Vagina (tissue), 2 donors: ENCODE measurements around the gene CBX8. TPM values are rescaled to one million over a fixed set of nuclear protein-coding genes. Genes with fewer than 3 reads are reported as not detected.

Experiments
- DNase-seq, 2 donors: peaks; one replicate each; pipeline ENCODE4 v3.0.0-alpha.2; 2017; ENCODE audit errors: extremely low spot score in 2 of 2
- H3K27ac ChIP-seq: fragments of 200-600 bp; sonication (generic); one replicate; pipeline ENCODE4 v1.5.1; 2019
- H3K27me3 ChIP-seq: fragments of 200-600 bp; sonication (generic); one replicate; pipeline ENCODE4 v1.5.1; 2019
- H3K36me3 ChIP-seq, 2 donors: fragments of 200-600 bp; sonication (generic); one replicate each; pipeline ENCODE4 v1.5.1; 2017 to 2019
- H3K4me1 ChIP-seq: fragments of 200-600 bp; sonication (generic); one replicate; pipeline ENCODE4 v1.5.1; 2019
- H3K4me3 ChIP-seq, 2 donors: fragments of 200-600 bp; sonication (generic); 1 replicate in 1 of 2; 2 replicates in 1 of 2; pipeline ENCODE4 v1.5.1; 2016 to 2019
- H3K9me3 ChIP-seq: fragments of 200-600 bp; sonication (generic); one replicate; pipeline ENCODE4 v1.5.1; 2019
- POLR2A ChIP-seq, 2 donors: fragments of 450-650 bp; IDR thresholded peaks; one replicate each; pipeline ENCODE4 v1.6.1; 2017; ENCODE audit warnings: antibody characterized with exemption in 2 of 2, mild to moderate bottlenecking in 2 of 2, moderate library complexity in 2 of 2
- POLR2AphosphoS5 ChIP-seq, 2 donors: sonication (generic); formaldehyde crosslinking; IDR thresholded peaks; one replicate each; pipeline ENCODE4 v1.9.0; 2017; ENCODE audit warnings: antibody characterized with exemption in 2 of 2, mild to moderate bottlenecking in 2 of 2, low read depth in 1 of 2; ENCODE audit not compliant: insufficient read depth in 1 of 2
- intact Hi-C: fragments of 100-400 bp; cut with DNase I; formaldehyde crosslinking; loops from one replicate; pipeline ENCODE4 v1.15.1; 2023
- total RNA-seq: library from RNA; depleted of rRNA; stranded (reverse); fragments of >200 nt; gene quantifications from one replicate; pipeline ENCODE4 v1.2.3, GENCODE V29; 2016
- TF ChIP-seq, protein P1 (sequence below), 3 experiments: fragments of 450-650 bp in 2 of 3; fragments of 200-600 bp in 1 of 3; sonication (generic) in 1 of 3; IDR thresholded peaks; one replicate each; pipeline ENCODE4 v1.5.1; 2017 to 2019; ENCODE audit warnings: antibody characterized with exemption in 3 of 3, mild to moderate bottlenecking in 2 of 3, moderate library complexity in 2 of 3

CBX8 gene
- total RNA-seq, 1 donor from 2014 or later: 0.98 TPM

DNA sequence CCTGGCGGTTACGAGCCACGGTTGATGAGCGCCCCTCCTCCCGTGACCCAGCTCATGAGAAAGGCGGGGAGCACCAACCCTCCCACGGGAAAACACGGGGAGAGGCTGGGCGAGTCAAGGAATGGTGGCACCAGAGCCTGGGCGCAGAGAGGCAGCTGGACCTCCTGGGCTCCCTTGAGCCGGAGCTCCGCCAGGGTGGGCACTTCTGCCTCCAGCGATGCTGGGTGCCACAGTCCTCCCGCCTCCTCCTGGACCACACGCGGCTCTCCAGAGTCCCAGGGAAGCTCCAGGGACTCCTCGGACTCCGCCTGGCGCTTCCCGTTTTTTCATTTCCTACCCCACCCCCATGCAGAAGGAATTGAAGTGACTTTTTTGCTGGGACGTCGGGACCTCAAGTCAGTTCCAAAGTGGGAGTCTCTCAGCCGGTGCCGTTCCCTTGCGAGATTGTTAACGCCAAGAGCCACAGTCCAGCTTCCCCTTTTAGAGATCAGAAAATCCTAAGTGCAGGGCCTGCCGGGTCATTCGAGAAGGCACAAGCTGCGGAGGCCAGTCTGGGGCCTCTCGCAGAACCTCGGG, 6.6 kb upstream of the CBX8 start:
- intact Hi-C loops: no loop called here
- TF ChIP-seq POLR2A (IDR thresholded peaks at IDR 0.05): no peak
- TF ChIP-seq, protein P1, sequence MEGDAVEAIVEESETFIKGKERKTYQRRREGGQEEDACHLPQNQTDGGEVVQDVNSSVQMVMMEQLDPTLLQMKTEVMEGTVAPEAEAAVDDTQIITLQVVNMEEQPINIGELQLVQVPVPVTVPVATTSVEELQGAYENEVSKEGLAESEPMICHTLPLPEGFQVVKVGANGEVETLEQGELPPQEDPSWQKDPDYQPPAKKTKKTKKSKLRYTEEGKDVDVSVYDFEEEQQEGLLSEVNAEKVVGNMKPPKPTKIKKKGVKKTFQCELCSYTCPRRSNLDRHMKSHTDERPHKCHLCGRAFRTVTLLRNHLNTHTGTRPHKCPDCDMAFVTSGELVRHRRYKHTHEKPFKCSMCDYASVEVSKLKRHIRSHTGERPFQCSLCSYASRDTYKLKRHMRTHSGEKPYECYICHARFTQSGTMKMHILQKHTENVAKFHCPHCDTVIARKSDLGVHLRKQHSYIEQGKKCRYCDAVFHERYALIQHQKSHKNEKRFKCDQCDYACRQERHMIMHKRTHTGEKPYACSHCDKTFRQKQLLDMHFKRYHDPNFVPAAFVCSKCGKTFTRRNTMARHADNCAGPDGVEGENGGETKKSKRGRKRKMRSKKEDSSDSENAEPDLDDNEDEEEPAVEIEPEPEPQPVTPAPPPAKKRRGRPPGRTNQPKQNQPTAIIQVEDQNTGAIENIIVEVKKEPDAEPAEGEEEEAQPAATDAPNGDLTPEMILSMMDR (IDR thresholded peaks at IDR 0.05): no peak
- peaks cover 48% of the 10 kb centered on the region for H3K27me3 ChIP-seq
- no peak overlapping the region for H3K4me3 ChIP-seq
- no peaks in the 10 kb centered on the region for H3K36me3 ChIP-seq
- no peak overlapping the region for H3K27ac ChIP-seq
- peaks cover 56% of the 10 kb centered on the region for H3K4me1 ChIP-seq
- no peaks in the 10 kb centered on the region for H3K9me3 ChIP-seq
- no peak for DNase-seq

DNA sequence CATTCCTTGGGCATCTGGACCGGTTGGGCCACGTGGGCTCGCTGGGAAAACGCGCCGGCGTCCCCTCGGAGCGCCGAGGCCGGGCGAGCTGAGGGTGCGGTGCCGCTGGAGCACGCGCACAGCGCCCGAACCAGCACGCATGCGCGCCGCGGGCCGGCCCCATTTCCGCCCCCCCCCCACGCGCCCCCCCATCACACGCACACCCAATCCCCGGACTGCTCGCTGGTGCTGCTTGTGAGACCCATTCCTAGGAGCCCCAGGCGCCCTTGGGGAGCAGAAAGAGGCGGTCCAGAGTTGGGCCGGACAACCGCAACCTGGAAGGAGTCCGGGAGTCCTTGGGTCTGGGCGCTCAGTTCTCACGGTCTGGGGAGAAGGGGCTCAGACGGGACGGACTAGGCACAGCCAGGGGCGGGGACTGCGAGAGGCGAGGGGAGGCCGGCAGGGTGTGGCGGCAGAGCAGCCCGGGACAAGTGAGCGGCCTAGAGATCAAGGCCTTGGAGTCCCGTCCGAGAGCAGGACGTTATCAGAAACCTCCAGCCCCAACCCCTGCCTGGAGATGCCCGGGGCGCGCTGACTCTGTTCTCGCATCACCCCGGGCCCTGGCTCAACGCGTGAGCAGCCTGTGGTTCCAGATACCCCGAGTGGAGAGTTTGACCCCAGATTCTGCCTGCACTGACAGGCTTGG, 6.0 kb upstream of the CBX8 start:
- peaks cover 52% of the 10 kb centered on the region for H3K27me3 ChIP-seq

DNA sequence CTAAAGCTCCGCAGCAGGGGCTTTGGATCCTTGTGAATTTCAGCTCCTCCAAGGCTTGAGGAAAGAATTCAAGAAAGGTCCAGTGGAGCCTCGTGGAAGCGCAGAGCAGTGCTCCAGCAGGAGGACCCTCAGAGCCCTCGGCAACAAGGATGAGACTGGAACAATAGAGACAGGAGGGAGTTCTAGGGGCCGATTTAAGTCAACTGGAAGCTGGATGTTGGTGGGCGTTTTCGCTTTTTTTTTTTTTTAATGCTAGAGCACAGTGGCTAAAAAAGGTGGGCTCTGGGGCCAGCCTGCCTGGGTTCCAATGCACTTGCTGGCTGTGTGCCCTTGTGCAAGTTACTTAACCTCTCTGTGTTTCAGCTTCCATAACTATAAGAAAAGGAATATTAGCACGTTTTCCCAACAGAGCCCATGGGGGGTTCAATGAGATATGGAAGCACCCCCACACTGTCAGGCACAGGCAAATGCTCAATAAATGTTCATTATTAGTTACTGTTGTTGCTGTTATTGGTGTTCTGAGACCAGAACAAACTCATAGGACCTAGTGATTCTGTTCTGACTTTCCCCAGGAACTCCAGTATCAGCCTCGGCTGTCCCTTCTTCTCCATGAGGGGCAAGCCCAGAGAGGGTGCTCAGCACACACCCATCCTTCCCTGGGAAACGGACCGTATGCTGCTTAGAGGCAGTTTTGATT, 5.3 kb upstream of the CBX8 start:
- Histone ChIP-seq H3K36me3 (no peaks in the 10 kb centered on the region), H3K4me1 (peaks cover 67% of the 10 kb centered on the region), H3K4me3 (no peak overlapping the region), H3K27ac (no peak overlapping the region), H3K9me3 (no peaks in the 10 kb centered on the region), H3K27me3 (peaks cover 53% of the 10 kb centered on the region)
- TF ChIP-seq, protein P1 (IDR thresholded peaks at IDR 0.05): no peak
- TF ChIP-seq POLR2A (IDR thresholded peaks at IDR 0.05): no peak
- DNase-seq: no peak
- intact Hi-C loops: no loop called here

More for the DNA sequence above, 6.0 kb upstream of the CBX8 start:
- Histone ChIP-seq H3K4me1 (peaks cover 63% of the 10 kb centered on the region), H3K4me3 (no peak overlapping the region), H3K27ac (no peak overlapping the region), H3K36me3 (no peaks in the 10 kb centered on the region), H3K9me3 (no peaks in the 10 kb centered on the region)
- intact Hi-C loops: no loop called here
- TF ChIP-seq POLR2AphosphoS5 (IDR thresholded peaks at IDR 0.05; ENCODE audit: insufficient read depth in 1 of 2, low read depth in 1 of 2): no peak
- TF ChIP-seq, protein P1 (IDR thresholded peaks at IDR 0.05): no peak
- no peak for TF ChIP-seq POLR2A (IDR thresholded peaks at IDR 0.05)
- DNase-seq: no peak

DNA sequence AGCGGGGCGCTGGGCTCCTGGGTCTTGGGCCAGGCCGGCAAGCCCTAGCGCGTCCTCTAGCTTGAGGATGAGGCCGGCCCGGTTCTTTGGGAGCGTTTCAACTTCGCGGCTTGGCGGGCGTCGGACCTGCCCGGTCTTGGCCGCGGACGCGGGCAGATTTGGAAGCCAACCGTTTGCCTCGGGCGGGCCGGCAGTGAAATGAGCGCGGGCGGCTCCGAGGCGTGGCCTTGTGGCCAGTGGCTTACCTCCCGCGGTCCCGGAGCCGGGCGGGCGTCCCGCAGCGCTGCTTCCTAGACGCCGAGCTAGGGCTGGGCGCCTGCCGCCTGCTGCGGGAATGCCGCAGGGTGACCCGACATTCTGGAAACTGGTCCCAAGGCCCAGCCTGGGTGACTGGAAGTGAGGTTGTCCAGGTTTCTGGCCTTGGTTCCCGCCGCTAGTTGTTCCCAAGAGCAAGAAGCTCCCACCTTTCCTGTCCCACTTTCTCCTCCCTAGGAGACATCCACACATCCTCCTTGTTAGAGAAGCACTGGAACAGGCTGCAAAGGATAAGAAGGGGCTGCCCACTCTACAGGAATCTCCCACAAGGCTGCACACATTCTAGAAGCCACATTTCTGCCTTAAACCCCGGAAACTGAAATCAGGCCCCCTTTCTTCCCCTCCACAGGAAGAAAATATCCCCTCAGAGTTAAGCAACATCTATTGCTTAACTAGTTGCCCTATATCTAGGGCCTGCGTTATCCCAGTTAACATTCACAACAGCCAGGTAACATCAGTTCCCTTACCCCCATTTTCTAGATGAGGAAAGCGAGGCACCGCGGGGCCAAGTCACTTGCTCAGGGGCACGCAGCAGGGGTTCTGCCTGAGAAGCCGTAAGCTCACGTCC, 4.5 kb upstream of the CBX8 start:
- TF ChIP-seq POLR2A (IDR thresholded peaks at IDR 0.05): no peak
- no peak for TF ChIP-seq POLR2AphosphoS5 (IDR thresholded peaks at IDR 0.05; ENCODE audit: insufficient read depth in 1 of 2, low read depth in 1 of 2)
- TF ChIP-seq, protein P1 (IDR thresholded peaks at IDR 0.05): no peak
- Histone ChIP-seq H3K27me3 (peaks cover 53% of the 10 kb centered on the region), H3K4me1 (peaks cover 70% of the 10 kb centered on the region), H3K9me3 (no peaks in the 10 kb centered on the region), H3K27ac (no peak overlapping the region), H3K4me3 (peak overlapping the region in 1 of 2 donors; percentile 17), H3K36me3 (no peaks in the 10 kb centered on the region)
- intact Hi-C loops: loop anchor here (2.0 kb wide), 1 partner anchor 41 kb away; no protein-coding TSS in a partner anchor
- DNase-seq: no peak
